Uterus (tissue), 4 donors: ENCODE results near the gene OSGEPL1. TPM values are rescaled to one million over a fixed set of nuclear protein-coding genes. Genes with fewer than 3 reads are reported as not detected.

Source experiments
- DNase-seq, 2 donors: peaks; one replicate each; pipeline ENCODE4 v3.0.0-alpha.2; 2019 to 2020
- H3K27ac ChIP-seq, 2 donors: fragments of 200-600 bp; sonication (generic); 1 replicate in 1 of 2; 2 replicates in 1 of 2; pipeline ENCODE4 v1.5.1; 2016 to 2018
- H3K27me3 ChIP-seq, 2 donors: fragments of 200-600 bp; sonication (generic); one replicate each; pipeline ENCODE4 v1.5.1; 2018 to 2019; ENCODE audit warnings: control low read depth in 1 of 2
- H3K36me3 ChIP-seq, 2 donors: fragments of 200-600 bp; sonication (generic); one replicate each; pipeline ENCODE4 v1.5.1; 2019; ENCODE audit warnings: control low read depth in 1 of 2
- H3K4me1 ChIP-seq, 2 donors: fragments of 200-600 bp; sonication (generic); one replicate each; pipeline ENCODE4 v1.5.1; 2018 to 2019; ENCODE audit warnings: control low read depth in 1 of 2
- H3K4me3 ChIP-seq, 2 donors: fragments of 200-600 bp; sonication (generic); 1 replicate in 1 of 2; 2 replicates in 1 of 2; pipeline ENCODE4 v1.5.1; 2018 to 2019; ENCODE audit warnings: mild to moderate bottlenecking in 1 of 2
- H3K9me3 ChIP-seq, 2 donors: fragments of 200-600 bp; sonication (generic); one replicate each; pipeline ENCODE4 v1.5.1; 2019; ENCODE audit warnings: control low read depth in 1 of 2
- POLR2A ChIP-seq, 2 donors: fragments of 450-650 bp; IDR thresholded peaks; one replicate each; pipeline ENCODE4 v1.6.1; 2016; ENCODE audit warnings: antibody characterized with exemption in 2 of 2, mild to moderate bottlenecking in 1 of 2, moderate library complexity in 1 of 2
- intact Hi-C: fragments of 100-400 bp; cut with DNase I; formaldehyde crosslinking; loops from one replicate; pipeline ENCODE4 v1.15.1; 2023; ENCODE audit warnings: low total_unique reads
- total RNA-seq, 4 donors: library from RNA; depleted of rRNA in 3 of 4; stranded (reverse); fragments of >200 nt in 3 of 4; gene quantifications; one replicate each; pipeline versions ENCODE4 v1.1.0 to v1.2.4, GENCODE V29; 2014 to 2023
- TF ChIP-seq, protein P1 (sequence below), 4 experiments: fragments of 200-600 bp in 2 of 4; fragments of 450-650 bp in 2 of 4; sonication (generic) in 2 of 4; IDR thresholded peaks; one replicate each; pipeline ENCODE4 v1.5.1; 2016 to 2019; ENCODE audit warnings: antibody characterized with exemption in 4 of 4, mild to moderate bottlenecking in 2 of 4, moderate library complexity in 1 of 4
- donor health status: DM: yes; HTN: yes; CAD: no.

Gene OSGEPL1, protein sequence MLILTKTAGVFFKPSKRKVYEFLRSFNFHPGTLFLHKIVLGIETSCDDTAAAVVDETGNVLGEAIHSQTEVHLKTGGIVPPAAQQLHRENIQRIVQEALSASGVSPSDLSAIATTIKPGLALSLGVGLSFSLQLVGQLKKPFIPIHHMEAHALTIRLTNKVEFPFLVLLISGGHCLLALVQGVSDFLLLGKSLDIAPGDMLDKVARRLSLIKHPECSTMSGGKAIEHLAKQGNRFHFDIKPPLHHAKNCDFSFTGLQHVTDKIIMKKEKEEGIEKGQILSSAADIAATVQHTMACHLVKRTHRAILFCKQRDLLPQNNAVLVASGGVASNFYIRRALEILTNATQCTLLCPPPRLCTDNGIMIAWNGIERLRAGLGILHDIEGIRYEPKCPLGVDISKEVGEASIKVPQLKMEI
- 10 to 100 TPM in 1 of 4 donors, 1 to 10 TPM in 3; 3.6 to 28.2 (median 6.2) TPM for total RNA-seq

DNA sequence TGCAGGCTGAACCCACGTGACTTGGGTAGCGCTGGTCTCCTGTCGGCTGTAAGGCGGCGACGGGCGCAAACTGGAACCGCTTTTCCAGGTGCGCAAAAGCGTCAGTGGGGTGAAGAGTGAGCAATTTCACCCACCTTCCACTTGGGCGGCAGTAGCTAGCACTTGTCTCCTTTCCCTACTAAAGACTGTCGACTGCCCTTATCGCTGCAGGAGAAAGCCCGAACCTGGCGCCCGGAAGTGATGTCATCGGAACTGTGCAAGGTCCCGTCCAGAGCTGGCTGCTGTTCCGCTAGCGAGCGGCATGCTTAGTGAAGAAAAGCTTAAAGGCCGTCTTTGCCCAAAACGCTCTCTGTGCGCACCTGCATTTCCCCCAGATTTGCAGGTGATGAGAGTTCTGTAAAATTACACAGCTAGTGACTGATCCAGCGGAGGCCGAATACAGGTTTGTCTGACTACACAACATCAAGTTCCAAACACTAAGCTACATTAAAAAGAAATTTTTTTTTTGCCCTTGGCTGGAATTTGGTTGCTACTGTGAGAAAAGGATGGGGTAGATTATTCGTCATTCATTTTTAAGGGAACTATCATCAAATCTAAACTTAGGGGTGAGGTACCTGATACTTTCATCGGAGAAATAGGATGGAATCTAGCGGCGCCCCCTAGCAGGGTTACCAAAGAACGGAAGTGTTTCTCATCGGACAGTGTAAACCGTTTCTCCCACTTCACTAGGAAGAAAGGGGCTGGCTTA, at the start of gene OSGEPL1:
OSGEPL1 (minus strand) TSS at position 242 of the 748 bp plus-strand sequence. CDS start 1,152 bp downstream, outside the sequence.
- Histone ChIP-seq H3K9me3 (no peaks in the 10 kb centered on the region), H3K4me3 (peak within 1 kb of the TSS; percentile 79 to 84), H3K4me1 (no peaks in the 10 kb centered on the region), H3K27me3 (no peaks in the 10 kb centered on the region), H3K36me3 (no peaks in the 10 kb centered on the region), H3K27ac (peak within 1 kb of the TSS; percentile 85 to 94)
- peak; percentile 88 to 94 for DNase-seq
- intact Hi-C loops = no loop called here
- TF ChIP-seq POLR2A (IDR thresholded peaks at IDR 0.05) = no peak
- TF ChIP-seq, protein P1, sequence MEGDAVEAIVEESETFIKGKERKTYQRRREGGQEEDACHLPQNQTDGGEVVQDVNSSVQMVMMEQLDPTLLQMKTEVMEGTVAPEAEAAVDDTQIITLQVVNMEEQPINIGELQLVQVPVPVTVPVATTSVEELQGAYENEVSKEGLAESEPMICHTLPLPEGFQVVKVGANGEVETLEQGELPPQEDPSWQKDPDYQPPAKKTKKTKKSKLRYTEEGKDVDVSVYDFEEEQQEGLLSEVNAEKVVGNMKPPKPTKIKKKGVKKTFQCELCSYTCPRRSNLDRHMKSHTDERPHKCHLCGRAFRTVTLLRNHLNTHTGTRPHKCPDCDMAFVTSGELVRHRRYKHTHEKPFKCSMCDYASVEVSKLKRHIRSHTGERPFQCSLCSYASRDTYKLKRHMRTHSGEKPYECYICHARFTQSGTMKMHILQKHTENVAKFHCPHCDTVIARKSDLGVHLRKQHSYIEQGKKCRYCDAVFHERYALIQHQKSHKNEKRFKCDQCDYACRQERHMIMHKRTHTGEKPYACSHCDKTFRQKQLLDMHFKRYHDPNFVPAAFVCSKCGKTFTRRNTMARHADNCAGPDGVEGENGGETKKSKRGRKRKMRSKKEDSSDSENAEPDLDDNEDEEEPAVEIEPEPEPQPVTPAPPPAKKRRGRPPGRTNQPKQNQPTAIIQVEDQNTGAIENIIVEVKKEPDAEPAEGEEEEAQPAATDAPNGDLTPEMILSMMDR (IDR thresholded peaks at IDR 0.05) = peak; percentile 24 to 55 (median 46)

DNA sequence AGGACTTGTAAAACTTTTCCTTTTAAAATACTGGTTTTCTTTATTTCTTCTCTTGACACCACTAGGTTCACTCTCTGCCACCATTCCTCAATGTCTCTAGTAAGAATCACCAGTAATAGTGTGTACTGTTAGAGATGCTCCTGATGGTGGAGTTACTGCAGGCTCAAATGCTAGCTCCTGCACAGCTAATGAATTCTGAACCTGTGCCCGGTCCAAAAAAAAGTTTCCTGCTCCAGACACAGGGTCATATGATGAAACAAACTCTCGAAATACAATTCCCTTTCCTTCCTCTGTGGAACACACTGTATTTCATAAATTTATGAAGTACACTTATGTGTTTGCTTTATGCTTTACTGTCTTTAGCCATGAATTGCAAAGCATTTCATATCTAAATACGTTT, 40.8 kb upstream of the OSGEPL1 start:
- DNase-seq = no peak
- H3K4me3 ChIP-seq = no peak overlapping the region
- no peaks in the 10 kb centered on the region for H3K9me3 ChIP-seq
- TF ChIP-seq, protein P1 (IDR thresholded peaks at IDR 0.05) = no peak
- no peak for TF ChIP-seq POLR2A (IDR thresholded peaks at IDR 0.05)
- H3K36me3 ChIP-seq = no peaks in the 10 kb centered on the region
- intact Hi-C loops = no loop called here
- H3K27me3 ChIP-seq = no peaks in the 10 kb centered on the region
- no peak overlapping the region for H3K27ac ChIP-seq
- no peaks in the 10 kb centered on the region for H3K4me1 ChIP-seq

DNA sequence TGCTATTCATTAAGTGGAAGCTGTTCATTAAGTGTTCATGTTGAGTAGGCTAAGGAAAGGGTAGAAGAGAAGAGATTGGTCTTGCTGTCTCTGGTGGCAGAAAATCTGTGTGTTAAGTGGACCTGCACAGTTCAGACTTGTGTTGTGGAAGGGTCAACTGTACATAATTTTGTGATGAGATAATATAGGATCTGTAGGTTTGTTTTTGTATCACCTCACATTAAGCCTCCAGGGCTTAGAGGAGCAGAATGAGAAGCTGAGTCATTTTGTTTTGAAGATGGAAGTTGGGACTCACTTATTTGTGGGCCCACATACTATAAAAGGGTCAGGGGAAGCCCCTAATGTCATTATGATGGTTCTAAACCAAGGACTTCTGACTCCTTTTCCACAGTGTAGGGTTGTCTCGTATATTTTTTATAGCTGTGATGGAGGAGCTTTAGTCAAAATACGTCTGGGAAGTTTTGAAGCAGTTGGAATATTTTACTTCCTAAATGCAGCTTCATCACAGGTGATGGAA, 39.9 kb upstream of the OSGEPL1 start:
- Histone ChIP-seq H3K36me3 (no peaks in the 10 kb centered on the region), H3K9me3 (no peaks in the 10 kb centered on the region), H3K27me3 (no peaks in the 10 kb centered on the region), H3K27ac (no peak overlapping the region), H3K4me1 (no peaks in the 10 kb centered on the region), H3K4me3 (no peak overlapping the region)
- TF ChIP-seq POLR2A (IDR thresholded peaks at IDR 0.05) = no peak
- TF ChIP-seq, protein P1 (IDR thresholded peaks at IDR 0.05) = no peak
- intact Hi-C loops = no loop called here
- DNase-seq = no peak

DNA sequence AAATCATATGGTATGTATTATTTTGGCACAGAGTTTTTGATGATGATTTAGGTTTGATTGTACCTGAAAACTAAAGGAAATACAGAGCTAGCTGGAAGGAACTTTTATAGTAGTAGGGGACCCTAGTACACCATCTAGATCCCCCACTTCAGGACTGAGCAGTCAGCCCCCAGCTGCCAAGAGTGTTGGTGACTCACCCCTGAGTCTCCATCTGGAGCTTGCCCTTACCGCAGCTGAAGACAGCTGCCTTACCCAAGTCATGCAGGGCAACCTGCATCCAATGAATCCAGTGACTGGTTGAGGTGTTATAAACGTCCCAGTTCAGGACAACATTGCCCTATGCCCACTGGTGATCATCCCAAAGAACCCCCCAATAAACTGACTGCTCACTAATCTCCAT, 36.9 kb upstream of the OSGEPL1 start:
- Histone ChIP-seq H3K36me3 (no peaks in the 10 kb centered on the region), H3K27me3 (no peaks in the 10 kb centered on the region), H3K27ac (no peak overlapping the region), H3K4me1 (no peaks in the 10 kb centered on the region), H3K9me3 (no peaks in the 10 kb centered on the region), H3K4me3 (no peak overlapping the region)
- intact Hi-C loops = no loop called here
- no peak for DNase-seq
- TF ChIP-seq, protein P1 (IDR thresholded peaks at IDR 0.05) = no peak
- no peak for TF ChIP-seq POLR2A (IDR thresholded peaks at IDR 0.05)

DNA sequence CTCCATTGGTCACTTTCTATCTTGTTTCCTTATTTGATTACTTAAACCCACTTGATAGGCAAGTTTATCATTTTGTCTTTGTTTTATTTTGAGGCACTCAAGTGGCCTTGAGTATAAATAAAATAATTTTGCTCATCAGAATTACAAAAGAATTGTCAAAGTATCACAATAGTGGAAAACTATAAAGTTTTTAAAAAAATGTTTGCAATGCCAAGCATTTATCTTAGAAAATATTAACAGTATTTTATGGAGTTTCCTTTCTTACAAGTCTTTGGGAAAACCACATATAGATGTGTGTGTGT, 36.4 kb upstream of the OSGEPL1 start:
- H3K4me1 ChIP-seq = no peaks in the 10 kb centered on the region
- H3K36me3 ChIP-seq = no peaks in the 10 kb centered on the region
- intact Hi-C loops = no loop called here
- TF ChIP-seq, protein P1 (IDR thresholded peaks at IDR 0.05) = no peak
- no peak for TF ChIP-seq POLR2A (IDR thresholded peaks at IDR 0.05)
- H3K4me3 ChIP-seq = no peak overlapping the region
- H3K27me3 ChIP-seq = no peaks in the 10 kb centered on the region
- no peak for DNase-seq
- no peaks in the 10 kb centered on the region for H3K9me3 ChIP-seq
- H3K27ac ChIP-seq = no peak overlapping the region
